ENCODE data around the gene ARSB.

GRCh38 chr5:78758169-78758839 lies 226.8 kb downstream of the ARSB start:
- TF ChIP-seq CTCF (IDR thresholded peaks at IDR 0.05) = no peak
- TF ChIP-seq EP300 (IDR thresholded peaks at IDR 0.05) = no peak
